Activated T-helper 17 cell treated with anti-CD3 and anti-CD28 coated beads, Interleukin-2, amount 50 U/mL, for 72 hours (primary cell): Measurements from ENCODE around the gene PSRC1. TPM values are rescaled to one million over a fixed set of nuclear protein-coding genes. Genes with fewer than 3 reads are reported as not detected.

Experiments used
- ATAC-seq: fragments of 150-1000 bp; cut with Tn5 transposase; replicated peaks from 2 replicates; pipeline ENCODE4 v1.10.0; 2021; ENCODE audit warnings: mild to moderate bottlenecking, moderate library complexity
- H3K27ac Mint-ChIP-seq: one replicate; pipeline ENCODE4 v1.8.0; 2022; ENCODE audit warnings: mixed read lengths
- H3K27me3 Mint-ChIP-seq: one replicate; pipeline ENCODE4 v1.8.0; 2022; ENCODE audit warnings: mixed read lengths
- H3K36me3 Mint-ChIP-seq: one replicate; pipeline ENCODE4 v1.8.0; 2022; ENCODE audit warnings: low read depth, mild to moderate bottlenecking, mixed read lengths
- H3K4me1 Mint-ChIP-seq: one replicate; pipeline ENCODE4 v1.8.0; 2022; ENCODE audit warnings: mixed read lengths
- H3K4me3 Mint-ChIP-seq: one replicate; pipeline ENCODE4 v1.8.0; 2022; ENCODE audit warnings: mild to moderate bottlenecking, mixed read lengths
- H3K9me3 Mint-ChIP-seq: one replicate; pipeline ENCODE4 v1.8.0; 2022; ENCODE audit warnings: mixed read lengths
- total RNA-seq, 2 donors: library from RNA; stranded (reverse); gene quantifications; one replicate each; pipeline ENCODE4 v1.2.3, GENCODE V29; 2022

PSRC1 gene
- total RNA-seq, 2 donors from 2014 or later, result 17.5 to 20.3 TPM

- H3K4me3 Mint-ChIP-seq, result peak overlapping the region; percentile 87
- no peaks in the 10 kb centered on the region for H3K9me3 Mint-ChIP-seq
- H3K27ac Mint-ChIP-seq, result peak overlapping the region; percentile 75
- no peaks in the 10 kb centered on the region for H3K36me3 Mint-ChIP-seq
- peak; percentile 36 for ATAC-seq
- H3K27me3 Mint-ChIP-seq, result no peaks in the 10 kb centered on the region
- peaks cover 5% of the 10 kb centered on the region for H3K4me1 Mint-ChIP-seq
Measured at GRCh38 chr1:109283748-109284600, 1.0 kb upstream of the PSRC1 start.

- Mint-ChIP-seq H3K27me3 (no peaks in the 10 kb centered on the region), H3K9me3 (no peaks in the 10 kb centered on the region), H3K4me1 (peaks cover 5% of the 10 kb centered on the region), H3K27ac (peak overlapping the region; percentile 75), H3K4me3 (peak overlapping the region; percentile 87), H3K36me3 (no peaks in the 10 kb centered on the region)
- ATAC-seq, result no peak
Measured at GRCh38 chr1:109282497-109282951, 421 bp downstream of the PSRC1 start.

GRCh38 chr1:109281680-109282496 lies 1.1 kb downstream of the PSRC1 start:
- Mint-ChIP-seq H3K4me3 (peak overlapping the region; percentile 87), H3K36me3 (no peaks in the 10 kb centered on the region), H3K27me3 (no peaks in the 10 kb centered on the region), H3K27ac (peak overlapping the region; percentile 75), H3K4me1 (peaks cover 5% of the 10 kb centered on the region), H3K9me3 (no peaks in the 10 kb centered on the region)
- no peak for ATAC-seq

GRCh38 chr1:109280862-109281261 lies 2.1 kb downstream of the PSRC1 start:
- H3K9me3 Mint-ChIP-seq, result no peaks in the 10 kb centered on the region
- no peaks in the 10 kb centered on the region for H3K36me3 Mint-ChIP-seq
- no peak overlapping the region for H3K4me3 Mint-ChIP-seq
- no peak for ATAC-seq
- H3K27me3 Mint-ChIP-seq, result no peaks in the 10 kb centered on the region
- no peak overlapping the region for H3K27ac Mint-ChIP-seq
- peaks cover 5% of the 10 kb centered on the region for H3K4me1 Mint-ChIP-seq

GRCh38 chr1:109279615-109280278 lies 3.2 kb downstream of the PSRC1 start:
- Mint-ChIP-seq H3K36me3 (no peaks in the 10 kb centered on the region), H3K4me3 (no peak overlapping the region), H3K4me1 (peaks cover 5% of the 10 kb centered on the region), H3K27ac (no peak overlapping the region), H3K27me3 (no peaks in the 10 kb centered on the region), H3K9me3 (no peaks in the 10 kb centered on the region)
- ATAC-seq, result no peak

- peak; percentile 82 for ATAC-seq
- H3K27me3 Mint-ChIP-seq, result no peaks in the 10 kb centered on the region
- H3K4me3 Mint-ChIP-seq, result no peak overlapping the region
- H3K27ac Mint-ChIP-seq, result no peak overlapping the region
- H3K4me1 Mint-ChIP-seq, result no peaks in the 10 kb centered on the region
- no peaks in the 10 kb centered on the region for H3K9me3 Mint-ChIP-seq
- no peaks in the 10 kb centered on the region for H3K36me3 Mint-ChIP-seq
Measured at GRCh38 chr1:109277434-109278204, 5.3 kb downstream of the PSRC1 start.

- H3K36me3 Mint-ChIP-seq, result no peaks in the 10 kb centered on the region
- H3K27ac Mint-ChIP-seq, result no peak overlapping the region
- no peaks in the 10 kb centered on the region for H3K27me3 Mint-ChIP-seq
- no peaks in the 10 kb centered on the region for H3K9me3 Mint-ChIP-seq
- no peaks in the 10 kb centered on the region for H3K4me1 Mint-ChIP-seq
- no peak for ATAC-seq
- no peak overlapping the region for H3K4me3 Mint-ChIP-seq
Measured at GRCh38 chr1:109275706-109276345, 7.1 kb downstream of the PSRC1 start.

GRCh38 chr1:109274533-109275476 lies 8.1 kb downstream of the PSRC1 start:
- Mint-ChIP-seq H3K27ac (no peak overlapping the region), H3K4me3 (no peak overlapping the region), H3K4me1 (no peaks in the 10 kb centered on the region), H3K27me3 (no peaks in the 10 kb centered on the region), H3K36me3 (no peaks in the 10 kb centered on the region), H3K9me3 (no peaks in the 10 kb centered on the region)
- no peak for ATAC-seq

- H3K36me3 Mint-ChIP-seq, result no peaks in the 10 kb centered on the region
- no peak overlapping the region for H3K4me3 Mint-ChIP-seq
- H3K27ac Mint-ChIP-seq, result no peak overlapping the region
- no peaks in the 10 kb centered on the region for H3K4me1 Mint-ChIP-seq
- H3K27me3 Mint-ChIP-seq, result no peaks in the 10 kb centered on the region
- no peaks in the 10 kb centered on the region for H3K9me3 Mint-ChIP-seq
- no peak for ATAC-seq
Measured at GRCh38 chr1:109273570-109274288, 9.2 kb downstream of the PSRC1 start.

GRCh38 chr1:109272831-109273547 lies 10.0 kb downstream of the PSRC1 start:
- no peak overlapping the region for H3K27ac Mint-ChIP-seq
- no peak for ATAC-seq
- no peaks in the 10 kb centered on the region for H3K4me1 Mint-ChIP-seq
- no peaks in the 10 kb centered on the region for H3K9me3 Mint-ChIP-seq
- no peaks in the 10 kb centered on the region for H3K27me3 Mint-ChIP-seq
- H3K36me3 Mint-ChIP-seq, result no peaks in the 10 kb centered on the region
- no peak overlapping the region for H3K4me3 Mint-ChIP-seq

GRCh38 chr1:109272021-109272799 lies 10.7 kb downstream of the PSRC1 start:
- Mint-ChIP-seq H3K4me1 (no peaks in the 10 kb centered on the region), H3K36me3 (no peaks in the 10 kb centered on the region), H3K9me3 (no peaks in the 10 kb centered on the region), H3K27me3 (no peaks in the 10 kb centered on the region), H3K4me3 (no peak overlapping the region), H3K27ac (no peak overlapping the region)
- ATAC-seq, result no peak
